RWPE2 (cell line): ENCODE measurements around the gene SENP3.

Experiments
- ATAC-seq: fragments of 200-7000 bp; cut with Tn5 transposase; 3 replicates; pipeline ENCODE4 v1.9.1; 2021; ENCODE audit warnings: low read depth
- DNase-seq: peaks from one replicate; pipeline ENCODE4 v3.0.0-alpha.2; 2020; ENCODE audit warnings: low spot score
- H3K27ac ChIP-seq: fragments of 450-650 bp; 2 replicates; pipeline ENCODE4 v1.5.1; 2017; ENCODE audit warnings: mild to moderate bottlenecking; ENCODE audit not compliant: poor library complexity, severe bottlenecking
- H3K27me3 ChIP-seq: fragments of 250-450 bp; sonication (Bioruptor Pico); 2 replicates; pipeline ENCODE4 v1.5.1; 2021; ENCODE audit warnings: mild to moderate bottlenecking, moderate library complexity; ENCODE audit not compliant: insufficient read depth, poor library complexity, severe bottlenecking
- H3K36me3 ChIP-seq: fragments of 250-450 bp; sonication (Bioruptor Pico); 2 replicates; pipeline ENCODE4 v1.5.1; 2020; ENCODE audit warnings: low read depth, mild to moderate bottlenecking, moderate library complexity
- H3K4me1 ChIP-seq: fragments of 250-450 bp; sonication (Bioruptor Pico); 2 replicates; pipeline ENCODE4 v1.5.1; 2021; ENCODE audit warnings: mild to moderate bottlenecking, moderate library complexity; ENCODE audit not compliant: insufficient read depth, poor library complexity, severe bottlenecking
- H3K4me3 ChIP-seq: fragments of 250-450 bp; sonication (Bioruptor Pico); 2 replicates; pipeline ENCODE4 v1.5.1; 2021; ENCODE audit warnings: mild to moderate bottlenecking, moderate library complexity; ENCODE audit not compliant: severe bottlenecking
- H3K9me3 ChIP-seq: fragments of 250-450 bp; sonication (Bioruptor Pico); 2 replicates; pipeline ENCODE4 v1.5.1; 2021; ENCODE audit warnings: mild to moderate bottlenecking, moderate library complexity; ENCODE audit not compliant: severe bottlenecking
- CTCF ChIP-seq: fragments of 450-650 bp; IDR thresholded peaks from one replicate; pipeline ENCODE4 v1.5.1; 2017; ENCODE audit warnings: mild to moderate bottlenecking, moderate library complexity; ENCODE audit not compliant: poor library complexity, severe bottlenecking

SENP3 gene

DNA sequence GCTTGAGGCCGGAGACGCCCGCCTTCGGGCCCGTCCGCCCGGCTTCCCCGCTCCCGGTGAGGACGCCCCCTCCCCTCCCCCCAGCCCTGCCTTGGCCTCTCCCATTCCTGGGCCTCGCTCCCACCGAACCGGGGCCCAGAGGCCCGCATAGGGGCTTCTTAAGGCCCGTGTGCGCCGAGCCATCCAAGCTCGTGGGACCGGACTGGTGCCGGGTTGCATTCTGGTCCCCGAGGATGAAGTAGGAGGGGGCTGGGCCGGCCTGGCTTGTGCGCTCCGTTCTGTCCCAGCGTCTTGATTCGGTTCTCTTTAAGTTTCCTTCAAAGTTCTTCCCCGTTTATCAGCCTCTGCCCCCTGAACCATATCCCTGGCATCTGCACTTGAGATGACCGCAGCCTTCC lies 488 bp downstream of the SENP3 start:
- Histone ChIP-seq H3K27me3 (no peaks in the 10 kb centered on the region), H3K27ac (peak overlapping the region; percentile 76), H3K4me3 (peak overlapping the region; percentile 58), H3K9me3 (no peaks in the 10 kb centered on the region), H3K4me1 (peaks cover 17% of the 10 kb centered on the region), H3K36me3 (peaks cover 33% of the 10 kb centered on the region)
- ATAC-seq (no peak), DNase-seq (no peak)
- no peak for TF ChIP-seq CTCF

DNA sequence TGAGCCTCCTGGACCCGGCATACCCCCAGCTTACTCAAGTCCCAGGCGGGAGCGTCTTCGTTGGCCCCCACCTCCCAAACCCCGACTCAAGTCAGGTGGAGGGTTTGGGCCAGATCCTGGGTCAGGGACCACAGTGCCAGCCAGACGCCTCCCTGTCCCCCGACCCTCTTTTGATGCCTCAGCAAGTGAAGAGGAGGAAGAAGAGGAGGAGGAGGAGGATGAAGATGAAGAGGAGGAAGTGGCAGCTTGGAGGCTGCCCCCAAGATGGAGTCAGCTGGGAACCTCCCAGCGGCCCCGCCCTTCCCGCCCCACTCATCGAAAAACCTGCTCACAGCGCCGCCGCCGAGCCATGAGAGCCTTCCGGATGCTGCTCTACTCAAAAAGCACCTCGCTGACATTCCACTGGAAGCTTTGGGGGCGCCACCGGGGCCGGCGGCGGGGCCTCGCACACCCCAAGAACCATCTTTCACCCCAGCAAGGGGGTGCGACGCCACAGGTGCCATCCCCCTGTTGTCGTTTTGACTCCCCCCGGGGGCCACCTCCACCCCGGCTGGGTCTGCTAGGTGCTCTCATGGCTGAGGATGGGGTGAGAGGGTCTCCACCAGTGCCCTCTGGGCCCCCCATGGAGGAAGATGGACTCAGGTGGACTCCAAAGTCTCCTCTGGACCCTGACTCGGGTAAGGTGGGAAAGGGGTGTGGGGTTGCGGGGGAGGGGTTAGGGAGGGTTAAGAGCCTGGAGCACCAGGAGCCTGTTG lies 1.6 kb downstream of the SENP3 start:
- Histone ChIP-seq H3K36me3 (peaks cover 39% of the 10 kb centered on the region), H3K27me3 (no peaks in the 10 kb centered on the region), H3K9me3 (no peaks in the 10 kb centered on the region), H3K4me3 (no peak overlapping the region), H3K27ac (no peak overlapping the region), H3K4me1 (peaks cover 17% of the 10 kb centered on the region)
- TF ChIP-seq CTCF = no peak
- ATAC-seq (no peak), DNase-seq (no peak)

DNA sequence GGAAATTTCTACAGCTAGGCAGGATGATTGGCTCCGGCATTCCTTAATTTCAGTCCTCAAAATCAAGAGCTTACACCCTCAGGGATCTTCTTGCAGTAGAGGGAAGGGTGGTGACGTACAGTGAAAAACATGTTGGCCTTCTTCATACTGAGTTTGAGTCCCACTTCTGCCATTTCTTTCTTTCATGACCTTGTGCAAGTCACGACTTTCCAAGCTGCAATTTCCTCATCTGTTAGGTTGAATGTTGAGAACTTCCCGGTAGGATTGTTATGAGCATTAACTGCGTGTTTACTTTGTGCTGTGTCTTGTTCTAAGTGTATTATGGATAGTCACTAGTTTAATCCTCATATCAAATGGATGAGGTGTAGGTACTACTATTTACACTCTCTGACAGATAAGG lies 7.9 kb downstream of the SENP3 start:
- no peak overlapping the region for H3K27ac ChIP-seq
- DNase-seq (no peak), ATAC-seq (no peak)
- peaks cover 5% of the 10 kb centered on the region for H3K4me1 ChIP-seq
- no peak for TF ChIP-seq CTCF
- peaks cover 71% of the 10 kb centered on the region for H3K36me3 ChIP-seq
- no peak overlapping the region for H3K4me3 ChIP-seq
- H3K9me3 ChIP-seq = no peaks in the 10 kb centered on the region
- no peaks in the 10 kb centered on the region for H3K27me3 ChIP-seq

- H3K4me3 ChIP-seq = no peak overlapping the region
- DNase-seq (no peak), ATAC-seq (no peak)
- no peak overlapping the region for H3K27ac ChIP-seq
- no peaks in the 10 kb centered on the region for H3K9me3 ChIP-seq
- no peak for TF ChIP-seq CTCF
- H3K36me3 ChIP-seq = peaks cover 71% of the 10 kb centered on the region
- H3K4me1 ChIP-seq = peaks cover 12% of the 10 kb centered on the region
- H3K27me3 ChIP-seq = no peaks in the 10 kb centered on the region
Observed at GRCh38 chr17:7570351-7570750, 8.6 kb downstream of the SENP3 start.

DNA sequence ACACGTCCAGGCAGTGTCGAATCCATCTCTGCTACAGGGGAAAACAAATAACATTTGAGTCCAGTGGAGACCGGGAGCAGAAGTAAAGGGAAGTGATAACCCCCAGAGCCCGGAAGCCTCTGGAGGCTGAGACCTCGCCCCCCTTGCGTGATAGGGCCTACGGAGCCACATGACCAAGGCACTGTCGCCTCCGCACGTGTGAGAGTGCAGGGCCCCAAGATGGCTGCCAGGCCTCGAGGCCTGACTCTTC lies 10.5 kb downstream of the SENP3 start:
- Histone ChIP-seq H3K36me3 (peaks cover 73% of the 10 kb centered on the region), H3K27me3 (no peaks in the 10 kb centered on the region), H3K9me3 (no peaks in the 10 kb centered on the region), H3K27ac (peak overlapping the region; percentile 98), H3K4me3 (peak overlapping the region; percentile 24), H3K4me1 (peaks cover 16% of the 10 kb centered on the region)
- DNase-seq (peak; percentile 99), ATAC-seq (no peak; the same call in 1 of the 3 replicates)
- no peak for TF ChIP-seq CTCF
